ENCODE measurements around the gene HINFP.

GRCh38 chr11:119158467-119158866, 37.1 kb downstream of the HINFP start:
- TF ChIP-seq CTCF (IDR thresholded peaks at IDR 0.05) (no peak), POLR2A (IDR thresholded peaks at IDR 0.05) (no peak)

Measured in right lobe of liver (tissue), 4 donors.